T-helper 22 cell (primary cell): ENCODE data around the gene PPIE.
"Not testable (repeated sequence)": the region's sequence is repeated elsewhere in the genome, so short reads cannot be mapped to it uniquely, and the experiment has no call there.

ENCODE experiments used
- DNase-seq: peaks from one replicate; pipeline ENCODE4 v3.0.0-alpha.2; 2020; ENCODE audit warnings: low read depth

The PPIE gene

GRCh38 chr1:39758556-39759435 lies 20.1 kb downstream of the PPIE start:
- DNase-seq: no peak

GRCh38 chr1:39759436-39759726 lies 20.7 kb downstream of the PPIE start:
- DNase-seq: no peak

- DNase-seq: no peak
These were observed 21.7 kb downstream of the PPIE start for GRCh38 chr1:39760074-39761008.

GRCh38 chr1:39761016-39761415 lies 22.3 kb downstream of the PPIE start:
- DNase-seq: no peak

GRCh38 chr1:39761557-39762260 lies 23.0 kb downstream of the PPIE start:
- no peak for DNase-seq

GRCh38 chr1:39762550-39763540 lies 24.2 kb downstream of the PPIE start:
- DNase-seq: no peak

- DNase-seq: not testable (repeated sequence)
These were observed 25.1 kb downstream of the PPIE start for GRCh38 chr1:39763619-39764374.

- not testable (repeated sequence) for DNase-seq
These were observed 25.8 kb downstream of the PPIE start for GRCh38 chr1:39764512-39764911.

GRCh38 chr1:39766466-39766865 lies 27.8 kb downstream of the PPIE start:
- not testable (repeated sequence) for DNase-seq

- not testable (repeated sequence) for DNase-seq
These were observed 30.8 kb downstream of the PPIE start for GRCh38 chr1:39769502-39769901.

GRCh38 chr1:39770100-39771021 lies 31.7 kb downstream of the PPIE start:
- not testable (repeated sequence) for DNase-seq

- DNase-seq: not testable (repeated sequence)
These were observed 32.4 kb downstream of the PPIE start, which contains the start of gene OXCT2 for GRCh38 chr1:39771022-39771532. OXCT2 (minus strand) TSS chr1:39771348; CDS start chr1:39771255, 93 bp downstream.

GRCh38 chr1:39773369-39773979 lies 34.8 kb downstream of the PPIE start:
- DNase-seq: not testable (repeated sequence)

- not testable (repeated sequence) for DNase-seq
These were observed 36.5 kb downstream of the PPIE start for GRCh38 chr1:39775141-39775540.

- not testable (repeated sequence) for DNase-seq
These were observed 37.2 kb downstream of the PPIE start for GRCh38 chr1:39775676-39776399.

- no peak for DNase-seq
These were observed 37.7 kb downstream of the PPIE start for GRCh38 chr1:39776400-39776713.

GRCh38 chr1:39776886-39777285 lies 38.2 kb downstream of the PPIE start:
- no peak for DNase-seq

- DNase-seq: no peak
These were observed 38.6 kb downstream of the PPIE start for GRCh38 chr1:39777306-39777705.
